MG63 (cell line): Measurements from ENCODE around the gene ATG16L1. TPM values are rescaled to one million over a fixed set of nuclear protein-coding genes. Genes with fewer than 3 reads are reported as not detected.
A peak's percentile ranks its signal among the peaks of the same experiment; 100 is the strongest.

ENCODE experiments used
- DNase-seq: peaks from one replicate; pipeline ENCODE4 v3.0.0-alpha.2; 2020
- H3K27me3 ChIP-seq: fragments of 250-450 bp; sonication (Bioruptor Pico); 2 replicates; pipeline ENCODE4 v1.5.1; 2020; ENCODE audit warnings: mild to moderate bottlenecking, moderate library complexity
- H3K36me3 ChIP-seq: fragments of 250-450 bp; sonication (Bioruptor Pico); 2 replicates; pipeline ENCODE4 v1.5.1; 2020; ENCODE audit warnings: mild to moderate bottlenecking, moderate library complexity
- H3K4me3 ChIP-seq: fragments of 250-450 bp; sonication (Bioruptor Pico); 2 replicates; pipeline ENCODE4 v1.5.1; 2020; ENCODE audit warnings: mild to moderate bottlenecking, moderate library complexity
- H3K9me3 ChIP-seq: fragments of 250-450 bp; sonication (Bioruptor Pico); 2 replicates; pipeline ENCODE4 v1.5.1; 2020; ENCODE audit warnings: mild to moderate bottlenecking, moderate library complexity
- total RNA-seq: library from RNA; depleted of rRNA; stranded (reverse); fragments of >200 nt; shearing (Covaris generic); gene quantifications from 2 replicates; pipeline ENCODE4 v1.2.3, GENCODE V29; 2014; ENCODE audit warnings: low replicate concordance

The ATG16L1 gene
- total RNA-seq, 1 experiment from 2014 or later, result 33.2 TPM

DNA sequence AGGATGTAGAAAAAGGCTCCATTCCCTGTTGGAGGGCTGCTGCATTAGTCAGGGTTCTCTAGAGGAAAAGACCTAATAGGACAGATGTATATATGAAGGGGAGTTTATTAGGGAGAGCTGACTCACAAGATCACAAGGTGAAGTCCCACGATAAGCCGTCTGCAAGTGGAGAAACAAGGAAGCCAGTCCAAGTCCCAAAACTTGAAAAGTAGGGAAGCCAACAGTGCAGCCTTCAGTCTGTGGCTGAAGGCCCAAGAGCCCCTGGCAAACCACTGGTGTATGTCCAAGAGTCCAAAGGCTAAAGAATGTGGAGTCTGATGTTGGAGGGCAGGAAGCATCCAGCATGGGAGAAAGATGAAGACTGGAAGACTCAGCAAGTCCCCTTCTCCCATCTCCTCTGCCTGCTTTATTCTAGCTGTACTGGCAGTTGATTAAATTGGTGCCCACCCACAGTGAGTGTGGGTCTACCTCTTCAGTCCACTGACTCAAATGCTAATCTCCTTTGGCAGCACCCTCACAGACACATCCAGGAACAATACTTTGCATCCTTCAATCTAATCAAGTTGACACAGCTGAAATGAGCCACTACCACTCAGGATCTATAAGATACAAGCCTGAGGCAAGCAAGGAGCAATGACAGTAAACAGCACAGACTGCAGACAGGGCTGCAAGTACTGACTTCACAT, 30.0 kb upstream of the ATG16L1 start:
- DNase-seq, result peak; percentile 49
- no peaks in the 10 kb centered on the region for H3K27me3 ChIP-seq
- no peaks in the 10 kb centered on the region for H3K36me3 ChIP-seq
- H3K4me3 ChIP-seq, result no peak overlapping the region
- H3K9me3 ChIP-seq, result peaks cover 2% of the 10 kb centered on the region; the same call in 1 of the 2 replicates

DNA sequence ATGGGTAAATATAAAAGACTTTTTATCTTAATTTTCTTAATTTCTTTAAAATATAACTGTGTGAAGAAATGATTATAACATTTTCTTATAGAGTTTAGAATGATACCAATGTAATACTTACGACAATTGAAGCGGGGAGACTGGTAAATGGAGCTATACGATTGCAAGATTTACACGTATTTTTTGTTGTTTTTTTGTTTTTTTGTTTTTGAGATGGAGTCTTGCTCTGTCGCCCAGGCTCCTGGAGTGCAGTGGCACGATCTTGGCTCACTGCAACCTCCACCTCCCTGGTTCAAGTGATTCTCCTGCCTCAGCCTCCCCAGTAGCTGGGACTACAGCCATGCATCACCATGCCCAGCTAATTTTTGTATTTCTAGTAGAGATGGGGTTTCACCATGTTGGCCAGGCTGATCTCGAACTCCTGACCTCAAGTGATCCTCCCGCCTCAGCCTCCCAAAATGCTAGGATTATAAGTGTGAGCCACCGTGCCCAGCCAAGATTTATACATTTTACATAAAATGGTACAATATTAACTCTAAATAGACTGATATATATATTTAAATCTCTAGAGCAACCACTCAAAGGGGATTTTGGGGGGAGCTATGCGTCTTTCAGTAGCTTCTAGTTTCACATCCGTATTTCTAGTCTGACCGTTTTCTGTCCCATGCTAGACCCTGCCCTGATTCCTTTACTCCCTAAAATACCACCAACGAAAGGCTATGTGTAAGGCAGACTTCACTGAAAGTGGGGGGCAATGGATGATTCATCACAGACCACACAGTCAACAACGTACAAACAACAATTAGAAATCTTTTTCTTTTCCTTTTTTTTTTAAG, 28.2 kb upstream of the ATG16L1 start:
- H3K4me3 ChIP-seq, result no peak overlapping the region
- no peaks in the 10 kb centered on the region for H3K36me3 ChIP-seq
- no peaks in the 10 kb centered on the region for H3K27me3 ChIP-seq
- H3K9me3 ChIP-seq, result peaks cover 2% of the 10 kb centered on the region; the same call in 1 of the 2 replicates
- no peak for DNase-seq

DNA sequence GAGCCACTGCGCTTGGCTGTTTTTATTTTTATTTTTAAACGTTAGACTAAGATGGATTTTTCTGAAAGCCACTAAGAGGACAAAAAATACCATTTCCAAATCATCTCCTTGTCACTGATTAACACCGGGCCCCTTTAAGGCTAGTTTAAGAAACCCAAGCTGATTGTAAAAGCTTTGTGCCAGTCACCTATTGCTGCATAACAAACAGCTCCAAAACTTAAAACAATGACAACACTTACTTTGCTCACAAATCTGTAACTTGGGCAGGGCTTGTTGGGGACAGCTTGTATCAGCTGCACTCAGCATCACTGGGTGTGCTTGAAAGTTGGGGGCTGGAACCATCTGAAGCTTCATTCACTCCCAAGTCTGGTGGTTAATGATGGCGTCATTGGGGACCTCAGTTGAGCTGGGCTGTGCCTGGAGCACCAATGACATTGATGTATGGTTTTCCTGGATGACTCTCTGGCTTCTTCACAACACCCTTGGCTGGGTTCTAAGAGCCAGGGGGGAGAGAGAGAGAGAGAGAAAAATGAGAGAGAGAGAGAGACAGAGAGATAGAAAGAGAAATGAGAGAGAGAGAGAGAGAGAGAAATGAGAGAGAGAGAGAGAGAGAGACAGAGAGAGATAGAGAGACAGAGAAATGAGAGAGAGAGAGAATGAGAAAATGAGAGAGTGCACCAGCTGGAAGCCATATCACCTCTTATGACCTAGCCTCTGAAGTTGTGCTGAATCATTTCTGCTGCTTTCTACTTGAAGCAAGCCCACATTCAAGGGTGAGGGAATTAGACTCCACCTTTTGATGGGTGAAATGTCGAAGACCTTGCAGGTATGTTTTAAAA, 26.0 kb upstream of the ATG16L1 start:
- DNase-seq, result no peak
- no peaks in the 10 kb centered on the region for H3K27me3 ChIP-seq

DNA sequence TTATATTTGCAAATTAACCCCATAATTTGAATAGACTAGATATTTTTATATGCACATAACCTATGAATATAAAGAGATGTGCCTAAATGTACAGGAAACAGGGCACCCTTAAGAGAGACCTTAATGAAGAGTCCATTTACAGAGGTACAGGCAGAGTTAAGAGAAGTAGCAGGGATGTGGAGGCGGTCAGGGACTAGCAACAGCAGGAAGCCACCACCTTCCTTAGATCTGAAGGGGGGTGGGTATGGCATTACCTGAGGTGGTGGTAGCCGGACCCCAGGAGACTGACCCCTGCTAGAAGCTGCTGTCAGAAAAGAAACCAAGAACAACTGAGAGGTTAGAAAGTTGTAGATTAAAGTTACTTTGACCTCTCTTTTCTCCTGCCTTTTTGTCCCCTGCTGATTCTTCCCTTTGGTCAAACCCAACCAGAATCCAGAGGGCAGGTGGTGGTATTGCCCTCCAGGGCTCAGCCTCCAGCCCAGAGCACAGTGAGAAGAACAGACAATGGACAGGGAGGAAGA, 24.9 kb upstream of the ATG16L1 start:
- Histone ChIP-seq H3K4me3 (no peak overlapping the region), H3K36me3 (no peaks in the 10 kb centered on the region), H3K27me3 (no peaks in the 10 kb centered on the region), H3K9me3 (peaks cover 2% of the 10 kb centered on the region; the same call in 1 of the 2 replicates)
- no peak for DNase-seq

More for the DNA sequence above, 26.0 kb upstream of the ATG16L1 start:
- no peaks in the 10 kb centered on the region for H3K36me3 ChIP-seq
- peaks cover 2% of the 10 kb centered on the region; the same call in 1 of the 2 replicates for H3K9me3 ChIP-seq
- H3K4me3 ChIP-seq, result no peak overlapping the region

DNA sequence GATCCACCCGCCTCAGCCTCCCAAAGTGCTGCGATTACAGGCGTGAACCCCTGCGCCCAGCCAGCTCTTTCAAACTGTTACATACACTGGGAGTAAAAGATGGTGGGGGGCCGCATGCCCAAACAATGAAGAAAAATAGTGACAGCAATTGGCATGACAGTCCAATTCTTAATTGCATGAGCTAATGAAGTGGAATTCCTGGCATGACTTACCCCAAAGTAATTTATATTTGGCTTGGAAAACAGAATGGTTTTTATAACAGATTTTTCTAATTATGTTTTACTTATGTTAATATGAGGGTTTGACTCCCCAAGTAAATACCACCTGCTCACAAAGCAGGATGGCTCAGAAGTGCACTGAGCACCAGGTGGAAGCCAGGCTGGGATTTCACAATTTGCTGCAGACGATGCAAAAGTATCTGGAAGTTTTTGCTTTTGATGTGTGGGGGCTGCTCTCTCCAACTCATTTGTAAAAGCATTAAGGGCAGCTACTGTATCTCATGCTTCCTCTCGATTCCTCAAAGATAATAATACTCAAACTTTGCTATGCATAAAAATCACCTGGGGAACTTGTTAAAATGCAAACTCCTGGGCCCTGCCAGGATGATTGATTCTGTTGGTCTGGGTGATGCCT, 24.0 kb upstream of the ATG16L1 start:
- Histone ChIP-seq H3K27me3 (no peaks in the 10 kb centered on the region), H3K4me3 (no peak overlapping the region), H3K36me3 (no peaks in the 10 kb centered on the region), H3K9me3 (peaks cover 2% of the 10 kb centered on the region; the same call in 1 of the 2 replicates)
- no peak for DNase-seq

DNA sequence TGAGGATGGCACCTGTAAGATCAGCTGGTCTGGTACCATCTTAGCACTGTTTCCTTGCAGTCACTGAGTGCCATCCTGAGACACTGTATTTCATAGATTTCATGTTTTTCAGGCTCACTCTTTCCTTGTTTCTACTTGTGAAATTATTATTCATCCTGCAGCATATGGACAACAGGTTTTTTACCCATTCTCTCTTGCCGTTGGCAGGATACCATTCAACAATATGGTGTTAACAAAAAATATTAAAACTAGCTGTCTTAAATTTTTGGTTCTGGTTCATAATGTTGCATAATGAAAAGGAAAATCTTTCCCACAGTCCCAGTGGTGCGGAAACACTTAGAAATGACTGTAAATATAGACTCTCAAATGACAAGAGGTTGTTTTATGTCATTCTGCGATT, 23.1 kb upstream of the ATG16L1 start:
- Histone ChIP-seq H3K9me3 (peaks cover 2% of the 10 kb centered on the region; the same call in 1 of the 2 replicates), H3K27me3 (no peaks in the 10 kb centered on the region), H3K4me3 (no peak overlapping the region), H3K36me3 (no peaks in the 10 kb centered on the region)
- DNase-seq, result no peak

DNA sequence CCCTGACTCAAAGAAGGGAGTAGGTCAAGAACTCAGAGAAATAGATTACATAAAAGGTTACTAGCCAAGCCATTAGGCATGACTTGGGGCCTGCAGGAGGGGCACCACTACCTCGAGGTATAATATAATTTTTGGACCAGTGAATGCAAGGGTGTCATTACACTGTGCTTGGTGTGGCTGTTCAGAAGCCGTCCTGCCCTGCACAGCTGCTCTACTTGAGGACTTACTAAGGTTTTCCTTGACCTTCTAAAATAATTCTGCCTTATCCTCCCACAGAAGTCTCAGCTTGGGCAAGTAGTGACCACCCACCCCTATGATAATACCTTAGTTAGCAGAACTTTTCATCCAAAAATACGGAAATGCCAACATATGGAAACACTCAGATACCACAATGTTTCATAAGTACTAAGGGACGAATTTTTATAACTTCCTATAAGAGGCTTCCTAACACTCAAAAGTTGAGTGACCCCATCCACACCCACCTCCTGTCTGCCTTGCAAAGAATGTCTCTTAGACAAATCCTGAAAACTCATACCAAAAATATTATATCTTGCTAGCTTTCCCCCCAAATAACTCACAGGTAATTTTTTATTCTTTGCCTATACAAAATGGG, 17.7 kb upstream of the ATG16L1 start:
- Histone ChIP-seq H3K27me3 (no peaks in the 10 kb centered on the region), H3K9me3 (no peaks in the 10 kb centered on the region), H3K4me3 (no peak overlapping the region), H3K36me3 (no peaks in the 10 kb centered on the region)
- no peak for DNase-seq

DNA sequence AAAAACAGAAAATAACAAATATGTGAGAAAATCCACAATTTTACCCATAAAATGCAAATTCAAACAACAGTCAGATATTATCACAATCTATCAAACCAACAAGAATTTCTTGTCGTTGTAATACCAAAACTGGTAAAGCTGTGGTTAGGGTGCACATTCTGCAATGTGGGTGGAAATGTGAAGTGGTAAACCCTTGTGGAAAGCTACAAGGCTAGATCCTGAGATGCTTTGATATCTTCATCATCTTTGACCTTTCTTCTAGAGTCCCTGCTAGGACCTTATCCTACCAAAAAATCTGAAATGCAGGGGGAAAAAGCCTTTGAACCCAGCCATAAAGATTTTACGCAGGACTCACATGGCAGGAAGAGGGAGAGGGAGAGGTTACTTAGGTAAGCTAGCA, 17.2 kb upstream of the ATG16L1 start:
- no peak for DNase-seq
- Histone ChIP-seq H3K36me3 (no peaks in the 10 kb centered on the region), H3K27me3 (no peaks in the 10 kb centered on the region), H3K4me3 (no peak overlapping the region), H3K9me3 (no peaks in the 10 kb centered on the region)

DNA sequence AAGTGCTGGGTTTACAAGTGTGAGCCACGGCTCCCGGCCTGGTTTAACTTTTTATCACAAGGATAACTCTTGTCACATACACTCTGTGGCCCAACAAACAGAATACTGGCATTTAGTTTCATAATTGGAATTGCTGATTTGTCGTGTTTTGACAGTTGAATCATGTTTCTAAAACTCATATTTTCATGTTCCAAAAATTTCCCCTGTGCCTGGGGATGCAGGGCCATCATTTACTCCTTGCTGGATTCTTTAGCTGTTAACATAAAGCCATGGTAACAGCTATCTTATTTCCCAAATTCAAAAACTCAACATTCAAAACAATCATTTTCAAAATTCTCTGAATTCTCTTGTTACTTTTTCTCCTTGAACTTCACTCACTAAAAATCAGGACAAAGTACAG, 16.5 kb upstream of the ATG16L1 start:
- no peaks in the 10 kb centered on the region for H3K9me3 ChIP-seq
- DNase-seq, result no peak
- no peak overlapping the region for H3K4me3 ChIP-seq
- H3K36me3 ChIP-seq, result no peaks in the 10 kb centered on the region
- no peaks in the 10 kb centered on the region for H3K27me3 ChIP-seq

DNA sequence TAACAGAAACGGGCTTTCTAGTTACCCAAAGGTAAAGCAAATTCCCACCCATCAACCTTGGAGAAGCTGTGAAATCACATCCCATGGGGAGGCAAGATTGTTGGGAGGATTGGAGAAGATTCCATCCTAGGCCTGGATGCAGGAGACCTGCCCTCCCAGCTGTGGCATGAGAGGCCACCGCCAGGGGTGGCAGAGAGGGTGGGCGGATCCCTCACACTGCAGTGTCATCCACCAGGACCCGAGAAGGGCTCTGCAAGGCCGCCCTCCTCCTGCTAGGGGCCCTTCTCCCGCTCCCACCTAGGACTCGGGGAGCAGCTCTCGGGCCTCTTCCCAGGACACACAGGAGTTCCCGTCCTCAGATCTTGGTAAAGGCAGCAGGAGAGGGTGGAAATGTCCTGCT, 15.5 kb upstream of the ATG16L1 start:
- Histone ChIP-seq H3K4me3 (no peak overlapping the region), H3K9me3 (no peaks in the 10 kb centered on the region), H3K36me3 (no peaks in the 10 kb centered on the region), H3K27me3 (no peaks in the 10 kb centered on the region)
- DNase-seq, result no peak

DNA sequence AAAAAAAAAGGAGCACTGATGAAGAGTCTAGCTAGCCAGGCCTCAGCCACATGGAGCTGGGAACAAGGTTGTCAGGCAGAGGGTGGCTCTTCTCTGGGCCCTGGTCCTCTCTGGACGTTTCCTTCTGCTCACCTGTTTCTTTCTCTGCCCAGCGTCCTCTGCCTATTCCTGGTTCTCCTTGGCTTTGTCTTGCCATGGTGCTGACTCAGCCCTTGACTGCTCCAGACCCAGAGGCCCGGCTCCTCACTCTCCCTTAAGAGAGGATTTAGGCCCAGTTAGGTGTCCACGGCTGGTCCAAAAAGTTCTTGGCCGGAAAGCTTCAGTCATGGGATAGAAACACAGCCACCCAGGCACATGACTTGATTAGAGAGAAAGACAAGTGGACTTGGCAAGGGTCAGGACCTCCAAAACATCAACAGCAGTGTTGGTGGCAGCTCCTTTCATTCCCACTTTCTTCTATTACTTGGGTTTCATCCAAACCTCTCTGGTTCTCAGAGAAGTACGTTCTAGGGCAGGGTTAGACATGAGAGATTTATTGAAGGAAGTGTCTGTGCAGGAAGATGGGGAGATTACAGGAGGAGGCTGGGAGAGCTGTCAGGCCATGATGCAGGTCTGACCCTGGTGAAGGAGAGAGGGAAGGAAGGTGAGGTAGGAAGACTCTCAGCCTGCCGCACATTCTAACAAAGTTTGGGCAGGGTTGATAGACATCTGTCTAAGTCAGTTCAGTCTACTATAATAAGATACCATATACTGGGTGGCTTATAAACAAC, 14.5 kb upstream of the ATG16L1 start:
- Histone ChIP-seq H3K36me3 (no peaks in the 10 kb centered on the region), H3K4me3 (no peak overlapping the region), H3K27me3 (no peaks in the 10 kb centered on the region), H3K9me3 (no peaks in the 10 kb centered on the region)
- DNase-seq, result no peak

DNA sequence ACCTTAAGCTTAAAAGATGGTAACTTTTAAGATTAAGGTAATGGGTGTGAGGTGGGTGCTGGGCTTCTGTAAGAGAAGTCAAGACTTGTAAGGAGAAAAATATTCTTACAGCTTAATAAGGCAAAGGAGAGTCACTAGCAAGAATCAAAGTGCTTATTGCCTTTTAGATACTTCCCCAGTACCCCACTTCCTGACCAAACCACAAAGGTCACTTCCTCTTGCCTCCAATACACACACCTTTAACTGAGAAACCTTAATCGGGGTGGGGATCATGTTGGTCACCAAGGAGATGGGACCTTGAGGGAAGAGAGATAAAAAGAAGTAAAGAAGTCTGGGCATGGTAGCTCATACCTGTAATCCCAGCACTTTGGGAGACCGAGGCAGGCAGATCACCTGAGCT, 10.6 kb upstream of the ATG16L1 start:
- no peaks in the 10 kb centered on the region for H3K9me3 ChIP-seq
- no peaks in the 10 kb centered on the region for H3K27me3 ChIP-seq
- DNase-seq, result no peak
- H3K4me3 ChIP-seq, result no peak overlapping the region
- no peaks in the 10 kb centered on the region for H3K36me3 ChIP-seq

DNA sequence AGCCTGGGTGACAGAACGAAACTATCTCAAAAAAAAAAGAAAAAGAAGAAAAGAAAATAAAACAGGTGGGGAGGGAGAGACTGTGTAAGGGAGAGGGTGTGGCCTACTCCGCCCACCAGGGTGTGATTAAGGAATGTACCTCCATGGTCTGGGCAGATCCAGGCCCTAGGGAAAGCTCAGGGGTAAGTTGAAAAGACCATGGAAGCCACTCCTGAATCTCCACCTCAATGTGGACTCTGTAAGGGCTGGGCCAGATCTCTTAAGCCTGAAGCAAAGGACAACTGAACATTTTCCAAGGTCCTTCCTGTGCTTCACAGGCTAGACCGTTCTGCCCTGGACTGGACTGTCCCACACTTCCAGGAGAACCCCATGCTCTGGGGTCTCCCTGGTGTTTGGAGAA, 9.7 kb upstream of the ATG16L1 start:
- no peak for DNase-seq
- no peaks in the 10 kb centered on the region for H3K9me3 ChIP-seq
- no peaks in the 10 kb centered on the region for H3K36me3 ChIP-seq
- no peak overlapping the region for H3K4me3 ChIP-seq
- H3K27me3 ChIP-seq, result no peaks in the 10 kb centered on the region

DNA sequence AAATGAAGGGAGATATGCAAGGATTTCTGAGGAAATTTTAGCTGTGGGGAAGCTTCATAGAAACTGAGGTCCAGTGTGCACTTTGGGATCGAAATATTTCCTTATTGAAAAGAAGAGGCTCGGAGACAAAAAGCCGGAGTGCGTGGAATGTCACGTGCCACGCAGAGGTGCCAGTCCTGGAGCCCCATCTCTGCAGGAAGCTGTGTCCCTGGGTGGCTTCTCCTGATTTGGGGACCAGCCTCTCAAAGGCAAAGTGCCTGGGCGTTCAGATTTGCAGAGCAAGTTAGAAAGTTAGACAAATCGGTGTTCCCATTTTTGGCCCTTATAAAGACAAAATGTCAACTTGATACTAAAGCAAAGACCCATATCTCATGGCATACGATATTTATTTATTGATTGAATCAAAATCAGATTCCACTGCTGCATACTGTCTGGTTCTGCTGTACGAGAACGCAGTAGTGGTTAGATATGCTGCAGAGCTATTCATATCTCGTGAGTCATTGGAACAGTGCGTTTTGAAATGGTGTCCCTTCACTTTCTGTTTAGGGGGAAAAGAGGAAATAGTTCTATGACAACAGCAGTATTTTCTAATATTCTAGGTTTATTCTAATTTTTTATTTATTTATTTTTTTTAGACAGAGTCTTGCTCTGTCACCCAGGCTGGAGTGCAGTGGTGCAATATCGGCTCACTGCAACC, 9.1 kb upstream of the ATG16L1 start:
- DNase-seq, result no peak
- no peaks in the 10 kb centered on the region for H3K9me3 ChIP-seq
- no peaks in the 10 kb centered on the region for H3K36me3 ChIP-seq
- no peaks in the 10 kb centered on the region for H3K27me3 ChIP-seq
- H3K4me3 ChIP-seq, result no peak overlapping the region

DNA sequence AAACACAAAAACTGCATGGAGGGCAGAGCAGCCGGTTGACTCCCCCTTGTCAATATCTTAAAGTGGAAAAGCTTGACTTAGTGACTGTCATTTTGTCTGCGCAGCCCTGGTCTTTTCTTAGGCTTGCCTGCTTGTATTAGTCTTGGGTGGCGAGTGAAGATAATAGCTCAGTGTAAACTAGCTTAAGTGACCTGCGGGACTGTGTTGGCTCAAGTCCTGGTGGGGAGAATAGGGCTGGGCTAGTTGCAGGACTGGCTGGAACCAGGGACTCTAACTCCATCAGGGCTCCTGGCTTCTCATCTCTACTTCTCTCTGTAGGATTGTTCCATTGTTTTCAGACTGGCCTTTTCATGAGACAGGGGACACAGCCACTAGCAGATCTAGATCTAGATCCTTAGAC, 8.1 kb upstream of the ATG16L1 start:
- Histone ChIP-seq H3K4me3 (no peak overlapping the region), H3K27me3 (no peaks in the 10 kb centered on the region), H3K36me3 (no peaks in the 10 kb centered on the region), H3K9me3 (no peaks in the 10 kb centered on the region)
- no peak for DNase-seq
